ENCODE data around the gene TMEM119. TPM values are rescaled to one million over a fixed set of nuclear protein-coding genes. Genes with fewer than 3 reads are reported as not detected.

Gene TMEM119
- total and polyA plus RNA-seq, 9 of the 15 experiments (the other 6 are each of a cell fraction or from before 2014, with no cell fraction given): 0.18 TPM; not detected in 8

- no peak for TF ChIP-seq SMC3 (conservative IDR thresholded peaks at IDR 0.05; ENCODE audit: insufficient read depth, low read depth, low read length)
- TF ChIP-seq HEY1 (CRISPR knock-in tag; IDR thresholded peaks at IDR 0.05; ENCODE audit: borderline replicate concordance): no peak
- TF ChIP-seq HMGN3 (IDR thresholded peaks at IDR 0.05; ENCODE audit: borderline replicate concordance, extremely low read depth, insufficient read length, low read depth, low read length): no peak
- TF ChIP-seq, protein P1, sequence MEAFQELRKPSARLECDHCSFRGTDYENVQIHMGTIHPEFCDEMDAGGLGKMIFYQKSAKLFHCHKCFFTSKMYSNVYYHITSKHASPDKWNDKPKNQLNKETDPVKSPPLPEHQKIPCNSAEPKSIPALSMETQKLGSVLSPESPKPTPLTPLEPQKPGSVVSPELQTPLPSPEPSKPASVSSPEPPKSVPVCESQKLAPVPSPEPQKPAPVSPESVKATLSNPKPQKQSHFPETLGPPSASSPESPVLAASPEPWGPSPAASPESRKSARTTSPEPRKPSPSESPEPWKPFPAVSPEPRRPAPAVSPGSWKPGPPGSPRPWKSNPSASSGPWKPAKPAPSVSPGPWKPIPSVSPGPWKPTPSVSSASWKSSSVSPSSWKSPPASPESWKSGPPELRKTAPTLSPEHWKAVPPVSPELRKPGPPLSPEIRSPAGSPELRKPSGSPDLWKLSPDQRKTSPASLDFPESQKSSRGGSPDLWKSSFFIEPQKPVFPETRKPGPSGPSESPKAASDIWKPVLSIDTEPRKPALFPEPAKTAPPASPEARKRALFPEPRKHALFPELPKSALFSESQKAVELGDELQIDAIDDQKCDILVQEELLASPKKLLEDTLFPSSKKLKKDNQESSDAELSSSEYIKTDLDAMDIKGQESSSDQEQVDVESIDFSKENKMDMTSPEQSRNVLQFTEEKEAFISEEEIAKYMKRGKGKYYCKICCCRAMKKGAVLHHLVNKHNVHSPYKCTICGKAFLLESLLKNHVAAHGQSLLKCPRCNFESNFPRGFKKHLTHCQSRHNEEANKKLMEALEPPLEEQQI (IDR thresholded peaks at IDR 0.05): no peak
- 0 out of 2 replicates have a peak, but pooled peaks have one; percentile 39 for TF ChIP-seq MYC (IDR thresholded peaks at IDR 0.05; ENCODE audit: low read depth, low read length)
- no peak for TF ChIP-seq MYC (CRISPR knock-in tag; IDR thresholded peaks at IDR 0.05; ENCODE audit: borderline replicate concordance, low read depth)
- no peak for TF ChIP-seq ZBTB1 (CRISPR knock-in tag; IDR thresholded peaks at IDR 0.05; ENCODE audit: borderline replicate concordance, low read depth)
- TF ChIP-seq MED1 (CRISPR knock-in tag; IDR thresholded peaks at IDR 0.05; ENCODE audit: borderline replicate concordance): no peak
- TF ChIP-seq CBFA2T3 (IDR thresholded peaks at IDR 0.05): 0 out of 2 replicates have a peak, but pooled peaks have one; percentile 12
- no peak for TF ChIP-seq ZNF165 (CRISPR knock-in tag; IDR thresholded peaks at IDR 0.05; ENCODE audit: borderline replicate concordance)
- no peak for TF ChIP-seq NUFIP1 (IDR thresholded peaks at IDR 0.05; ENCODE audit: partially characterized antibody)
Observed at GRCh38 chr12:108559748-108560147, 38.1 kb downstream of the TMEM119 start (continued).
